DMS153 (cell line): Measurements from ENCODE around the gene KCTD1.
A peak's percentile ranks its signal among the peaks of the same experiment; 100 is the strongest.

Experiments
- DNase-seq: peaks from one replicate; lab custom pipeline; 2025; lab: John Stamatoyannopoulos, UW

KCTD1 gene

DNA sequence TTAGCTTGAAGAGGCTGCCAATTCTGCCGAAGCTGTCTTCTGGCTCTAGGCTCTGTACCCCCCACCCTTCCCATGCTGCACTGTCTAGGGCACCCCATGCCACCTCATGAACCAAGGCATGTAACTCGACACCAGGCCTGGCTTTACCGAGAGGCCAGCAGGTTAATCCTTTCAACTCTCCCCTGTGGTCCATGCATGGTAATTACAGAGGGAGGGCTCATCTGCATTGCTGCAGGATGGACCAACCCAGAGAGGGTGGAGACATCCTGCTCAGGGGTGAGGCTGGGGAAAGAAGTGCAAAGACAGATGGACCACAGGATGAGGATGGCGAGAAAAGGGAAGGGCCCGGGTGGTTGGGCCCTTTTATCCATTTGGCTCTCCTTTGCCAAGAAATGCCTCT is 65.8 kb downstream of the KCTD1 start:
- no peak for DNase-seq

DNA sequence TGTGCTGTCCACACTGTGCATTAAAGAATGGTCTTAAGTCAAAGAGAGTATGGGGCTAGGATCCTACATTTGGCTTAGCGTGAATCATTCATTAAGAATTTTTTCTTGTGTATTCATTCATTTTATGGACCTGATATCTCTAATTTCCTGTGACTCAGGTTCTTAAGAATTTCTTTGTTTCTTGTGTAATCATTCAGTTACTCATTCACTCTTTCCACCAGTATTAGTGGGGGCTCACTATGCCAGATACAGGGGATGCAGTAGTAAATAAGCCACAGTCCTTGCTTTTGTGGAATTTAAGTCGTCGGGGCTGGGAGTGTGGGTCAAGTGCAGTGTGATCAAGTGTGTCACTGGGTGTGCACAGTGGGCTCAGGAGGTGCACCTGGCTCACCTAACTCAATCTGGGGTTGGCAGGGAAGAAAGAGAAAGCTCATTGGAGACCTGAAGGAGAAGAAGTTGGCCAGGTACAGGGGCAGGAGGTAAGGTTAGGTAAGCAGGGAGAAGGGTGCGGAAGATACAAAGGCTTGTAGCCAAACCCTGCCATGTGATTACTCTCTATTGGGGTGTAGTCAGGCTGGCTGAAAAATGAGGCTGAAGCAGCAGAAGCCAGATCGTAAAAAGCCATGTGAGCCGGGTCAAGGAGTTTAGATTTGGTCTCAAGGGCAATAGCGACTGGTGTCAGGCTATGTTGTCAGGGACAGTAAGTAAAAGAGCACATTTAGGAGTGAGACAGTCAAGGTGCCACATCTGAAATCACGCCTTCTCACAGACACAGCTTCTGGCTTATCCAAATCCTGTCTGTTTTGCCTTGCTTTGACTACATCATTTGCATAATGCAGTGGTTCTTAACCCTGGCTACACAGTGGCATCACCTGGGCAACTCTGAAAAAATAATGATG is 67.2 kb downstream of the KCTD1 start:
- no peak for DNase-seq

DNA sequence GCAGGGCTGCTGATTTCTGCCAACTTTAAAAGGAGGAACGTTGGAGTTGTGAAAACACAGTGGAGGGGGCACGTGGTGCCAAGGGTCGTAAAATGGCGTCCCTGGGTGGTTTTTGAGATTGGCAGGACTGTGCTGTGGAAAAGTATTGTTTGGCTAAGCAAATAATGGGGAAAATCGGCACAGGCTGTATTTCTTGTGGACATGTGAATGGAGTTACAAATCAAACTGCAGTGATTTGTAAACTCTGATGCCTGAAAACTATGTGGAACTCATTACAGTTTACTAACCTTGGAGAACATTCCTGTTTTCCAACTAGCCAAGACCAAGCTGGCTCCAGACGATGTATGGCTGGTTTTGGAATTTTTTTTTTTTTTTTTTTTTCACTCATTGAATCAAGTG is 68.7 kb downstream of the KCTD1 start:
- DNase-seq = no peak

DNA sequence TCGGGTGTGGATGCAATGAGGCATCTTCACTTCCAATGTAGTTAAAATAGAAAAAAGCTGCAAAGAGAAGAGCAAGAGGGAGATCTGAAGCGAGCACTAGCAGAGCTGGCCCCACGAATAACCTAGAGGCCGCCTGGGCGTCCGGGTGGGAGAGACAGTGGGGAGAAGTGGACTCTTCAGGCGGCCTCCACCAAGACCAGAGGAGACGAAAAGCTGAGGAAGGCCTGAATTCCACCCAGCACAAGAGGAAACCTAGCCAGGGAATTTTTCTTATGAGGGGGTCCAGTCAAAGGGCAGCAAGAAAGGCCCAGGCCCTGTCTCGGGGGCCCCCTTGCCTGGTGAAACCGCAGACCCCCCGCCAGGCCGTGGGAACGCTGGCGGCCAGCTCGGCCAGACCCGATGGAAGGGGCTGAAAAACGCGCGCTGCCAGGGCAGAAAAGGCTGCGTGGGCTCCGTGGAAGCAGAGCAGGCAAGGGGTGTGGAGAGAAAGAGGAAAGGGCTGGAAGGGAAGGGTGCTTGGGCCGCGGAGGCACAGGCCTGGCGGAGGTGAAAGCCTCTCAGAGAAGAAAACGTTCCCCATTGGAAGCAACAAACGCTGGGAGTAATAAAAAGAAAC is 69.2 kb downstream of the KCTD1 start:
- DNase-seq = no peak

DNA sequence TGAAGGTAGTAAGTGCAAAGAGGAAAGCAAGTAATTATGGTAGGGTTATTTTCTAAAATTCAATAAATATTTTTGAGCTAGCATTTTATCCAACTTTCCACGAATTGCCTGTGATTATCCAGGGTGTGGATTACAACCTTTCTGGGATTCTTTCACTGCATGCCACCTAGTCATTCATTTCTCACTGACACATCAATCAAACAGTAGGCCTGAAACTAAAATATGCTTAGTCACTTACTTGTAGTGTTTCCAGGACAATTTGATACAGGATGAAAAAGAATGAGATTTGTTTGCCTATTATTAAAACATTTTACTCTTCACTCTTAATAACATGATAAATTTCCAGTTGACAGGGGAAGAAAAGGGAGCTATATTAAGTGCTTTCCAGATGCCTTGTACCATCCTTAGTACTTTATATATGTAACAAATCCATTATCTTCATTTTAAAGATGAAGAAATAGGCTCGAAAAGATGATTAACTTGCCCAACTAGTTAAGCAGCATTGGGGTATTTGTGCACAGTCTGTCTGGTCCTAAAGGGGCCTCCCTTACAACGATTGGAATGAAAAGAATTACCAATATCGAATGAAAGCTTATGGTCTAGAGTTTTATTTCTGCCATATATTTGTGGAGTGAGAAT is 70.4 kb downstream of the KCTD1 start:
- DNase-seq = no peak

DNA sequence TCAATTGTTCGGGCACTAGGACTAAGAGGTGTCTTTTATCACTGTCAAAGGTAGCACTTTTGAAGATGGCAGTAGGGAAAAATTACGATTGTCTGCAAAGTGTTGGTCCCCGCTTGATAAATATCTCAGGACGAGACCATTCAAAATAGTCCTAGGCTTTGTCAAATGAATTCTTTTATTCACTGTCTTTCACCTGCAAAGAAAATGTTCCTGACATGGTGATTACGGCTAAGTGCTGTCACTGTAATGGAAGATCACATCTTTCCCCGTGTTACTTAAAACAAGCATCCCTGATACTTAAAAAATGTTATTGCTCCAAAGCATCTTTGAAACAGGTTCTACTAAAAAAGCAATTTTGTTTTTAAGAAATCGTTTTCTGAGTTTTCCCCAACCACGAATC is 71.7 kb downstream of the KCTD1 start:
- no peak for DNase-seq

DNA sequence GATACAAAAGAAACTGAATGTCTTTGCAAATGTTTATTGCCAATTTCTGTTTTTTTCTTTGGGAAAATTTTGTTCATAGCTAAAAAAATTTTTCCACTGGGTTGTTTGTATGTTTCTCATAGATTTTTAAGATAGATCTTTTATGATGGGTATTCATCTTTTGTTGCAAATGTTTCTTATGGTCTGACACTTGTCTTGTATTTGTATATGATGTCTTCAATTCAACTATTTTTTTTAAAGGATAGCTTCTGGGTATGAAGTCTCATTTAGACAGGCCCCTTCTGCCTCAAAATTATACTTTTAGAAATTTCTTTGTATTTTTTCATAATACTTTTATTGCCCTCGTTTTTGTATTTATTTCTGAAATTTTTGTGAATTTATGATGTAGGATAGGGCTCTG is 73.8 kb downstream of the KCTD1 start:
- DNase-seq = no peak

DNA sequence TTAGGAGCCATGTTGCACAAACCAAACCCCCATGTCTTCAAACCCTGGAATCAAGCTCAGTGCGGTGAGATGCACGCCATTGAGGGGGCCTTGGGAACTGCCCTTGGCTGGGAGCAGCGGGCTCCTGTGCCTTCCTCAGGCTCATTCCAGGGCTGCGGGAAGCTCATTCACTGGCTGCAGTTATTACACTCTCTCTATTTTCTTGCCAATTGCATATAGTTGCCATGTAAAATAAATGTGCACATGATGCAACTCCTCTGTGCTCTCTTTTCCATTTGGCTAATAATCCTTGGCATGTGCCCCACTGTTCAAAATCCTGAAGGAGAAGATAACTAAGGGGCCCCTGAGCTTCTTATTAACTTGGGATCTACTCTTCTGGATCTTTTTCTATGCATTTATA is 74.7 kb downstream of the KCTD1 start:
- DNase-seq = no peak

DNA sequence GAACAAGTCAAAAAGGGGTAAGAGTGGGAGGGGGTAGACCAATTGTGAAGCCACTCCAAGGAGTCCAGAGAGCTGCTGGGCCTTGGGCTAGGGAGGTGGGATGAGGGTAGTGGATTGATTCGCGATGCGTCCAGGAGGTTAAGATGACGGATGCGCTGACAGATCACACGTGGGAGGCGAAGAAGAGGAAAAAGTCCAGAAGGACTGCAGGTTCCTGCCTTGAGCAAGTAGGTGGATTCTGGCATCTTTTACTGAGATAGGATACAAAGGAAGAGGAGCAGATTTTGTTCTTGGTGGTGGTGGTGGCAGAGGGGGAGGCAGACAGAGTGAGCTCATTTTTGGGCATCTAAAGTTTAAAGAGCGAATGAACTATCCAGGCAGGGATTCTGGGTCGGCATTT is 76.5 kb downstream of the KCTD1 start:
- no peak for DNase-seq

DNA sequence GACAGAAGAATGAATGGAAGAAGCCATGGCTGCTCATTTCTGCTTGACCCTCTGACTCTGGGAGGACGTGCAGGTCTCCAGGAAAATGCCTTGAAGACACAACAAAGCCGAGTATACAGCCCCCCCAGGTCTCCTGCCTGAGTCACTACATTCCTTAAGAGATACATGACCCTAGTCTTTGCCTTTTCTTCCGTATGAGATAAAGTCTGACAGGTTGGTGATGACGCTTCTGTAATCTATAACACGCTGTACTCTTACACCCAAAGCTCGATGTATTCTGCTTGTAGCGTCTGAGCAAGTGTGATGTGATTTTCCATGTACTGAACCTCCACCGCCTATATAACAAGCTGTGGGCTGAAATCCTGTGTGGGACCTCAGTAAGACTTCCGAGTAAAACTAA is 77.3 kb downstream of the KCTD1 start:
- no peak for DNase-seq

DNA sequence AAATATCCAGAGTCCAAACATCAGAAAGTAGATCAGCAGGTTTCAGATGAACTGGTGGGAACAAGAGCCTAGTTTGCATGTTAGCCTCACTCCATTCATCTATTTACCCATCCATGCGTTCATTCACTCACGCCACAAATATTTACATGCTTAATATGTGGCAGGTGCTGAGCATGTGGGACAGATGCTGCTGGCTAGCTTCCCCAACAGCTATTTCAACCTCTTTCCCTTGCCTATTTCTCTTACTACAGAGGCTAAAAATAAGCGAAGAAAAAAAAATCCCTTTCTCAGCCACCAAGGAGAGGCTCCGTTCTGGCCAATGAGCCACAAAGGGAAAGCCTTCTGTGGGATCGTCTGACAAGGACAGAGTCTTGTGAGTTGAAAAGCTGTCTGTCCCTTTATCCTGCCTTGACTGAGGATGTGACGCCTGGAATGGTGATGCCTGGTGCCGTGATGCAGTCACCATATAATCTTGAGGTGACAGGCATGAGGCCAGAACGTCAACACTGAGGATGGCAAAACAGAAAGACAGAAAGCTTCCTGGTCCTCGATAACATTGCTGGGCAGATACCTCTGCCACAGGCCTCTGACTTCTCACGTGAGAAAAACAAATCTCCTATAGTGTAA is 78.2 kb downstream of the KCTD1 start:
- peak; percentile 88 for DNase-seq

DNA sequence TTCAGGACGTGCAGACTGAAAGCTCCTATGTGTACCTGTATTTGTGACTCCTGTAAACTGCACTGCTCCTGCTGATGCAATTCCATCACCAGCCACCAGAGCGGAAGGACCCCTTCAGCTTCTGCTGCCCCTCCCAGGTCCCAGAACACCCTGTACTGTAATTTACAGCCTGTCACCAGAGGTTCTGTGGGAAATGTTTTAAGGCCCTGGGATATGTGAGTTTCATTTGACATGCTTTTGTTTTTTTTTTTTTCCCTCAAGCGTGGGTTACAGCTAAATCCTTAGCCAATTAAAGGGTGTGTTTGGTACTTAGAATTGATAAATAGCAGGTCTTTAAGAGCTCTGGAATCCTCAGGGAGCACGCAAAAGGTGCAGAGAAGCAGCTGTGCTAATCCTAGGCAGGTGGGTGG is 79.4 kb downstream of the KCTD1 start:
- peak; percentile 71 for DNase-seq

DNA sequence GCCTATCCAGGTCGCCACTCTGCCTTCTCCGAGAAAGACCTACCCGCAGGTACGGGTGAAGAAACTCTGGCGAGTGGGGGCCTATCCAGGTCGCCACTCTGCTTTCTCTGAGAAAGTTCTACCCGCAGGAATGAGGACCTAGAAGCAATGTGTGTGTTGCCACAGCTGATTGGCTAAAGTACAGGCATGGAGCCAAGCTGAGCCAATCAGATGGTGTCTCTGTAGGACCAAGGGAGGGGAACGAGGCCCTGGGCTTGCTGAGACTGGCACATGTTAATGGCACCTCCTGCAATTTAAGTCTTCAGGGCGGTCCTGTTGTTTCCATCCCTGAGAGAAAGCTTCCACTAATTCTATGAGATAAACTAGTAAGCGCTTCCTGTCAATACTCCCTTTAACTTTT is 82.3 kb downstream of the KCTD1 start:
- DNase-seq = no peak

DNA sequence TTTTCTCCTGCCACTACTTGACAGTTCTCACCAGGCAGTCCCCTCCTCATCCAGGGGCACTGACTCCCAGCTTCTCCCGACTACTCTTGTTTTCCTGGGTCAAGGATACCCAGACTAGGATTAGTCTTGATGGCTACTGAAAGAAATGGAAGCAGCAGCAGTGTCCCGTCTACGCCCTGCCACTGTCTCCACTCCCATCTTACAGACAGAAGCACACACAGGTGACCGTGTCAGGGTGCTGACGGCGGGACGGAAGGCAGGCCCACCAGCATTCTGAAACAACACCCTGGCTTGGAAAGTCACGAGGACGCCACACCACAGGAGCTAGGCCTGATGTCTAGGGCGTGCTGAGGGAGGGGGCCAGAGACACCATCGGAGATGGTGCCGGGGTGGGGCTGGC is 82.9 kb downstream of the KCTD1 start:
- DNase-seq = no peak

DNA sequence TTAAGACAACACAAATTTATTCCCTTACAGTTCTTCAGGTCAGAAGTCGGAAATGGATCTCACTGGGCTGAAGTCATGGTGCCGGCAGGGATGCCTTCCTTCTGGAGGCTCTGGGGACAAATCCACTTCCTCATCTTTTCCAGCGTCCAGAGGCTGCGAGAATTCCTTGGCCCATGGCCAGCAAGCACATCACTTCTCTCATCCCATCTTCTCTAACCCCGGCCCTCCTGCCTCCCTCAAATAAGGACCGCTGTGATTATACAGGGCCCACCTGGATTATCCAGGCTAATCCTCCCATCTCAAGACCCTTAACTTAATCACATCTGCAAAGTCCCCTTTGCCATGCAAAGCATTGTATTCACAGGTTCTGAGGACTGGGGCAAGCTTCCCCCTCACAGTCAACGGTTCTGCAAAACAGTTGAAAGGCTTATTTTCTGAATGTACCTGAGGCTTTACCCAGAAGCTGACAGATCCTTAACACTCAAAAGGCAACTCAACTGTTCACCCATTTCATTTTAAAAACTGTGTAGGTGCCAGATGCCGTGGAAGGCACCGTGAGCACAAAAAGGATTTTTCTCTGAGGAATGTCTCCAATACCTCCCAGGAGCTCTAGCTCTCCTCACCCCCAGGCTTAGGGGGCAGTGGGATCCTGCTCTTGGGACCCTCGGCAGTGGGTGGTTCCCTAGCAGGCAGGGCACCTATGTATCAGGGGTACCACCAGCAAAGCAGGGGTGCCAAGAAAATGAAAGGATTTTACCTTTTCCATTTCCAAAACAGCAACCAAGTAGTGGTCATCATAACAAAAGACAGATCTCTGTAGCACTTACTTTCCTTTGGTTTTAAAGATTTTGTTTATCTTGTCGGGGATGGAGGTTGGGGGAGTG is 84.0 kb downstream of the KCTD1 start:
- DNase-seq = no peak

DNA sequence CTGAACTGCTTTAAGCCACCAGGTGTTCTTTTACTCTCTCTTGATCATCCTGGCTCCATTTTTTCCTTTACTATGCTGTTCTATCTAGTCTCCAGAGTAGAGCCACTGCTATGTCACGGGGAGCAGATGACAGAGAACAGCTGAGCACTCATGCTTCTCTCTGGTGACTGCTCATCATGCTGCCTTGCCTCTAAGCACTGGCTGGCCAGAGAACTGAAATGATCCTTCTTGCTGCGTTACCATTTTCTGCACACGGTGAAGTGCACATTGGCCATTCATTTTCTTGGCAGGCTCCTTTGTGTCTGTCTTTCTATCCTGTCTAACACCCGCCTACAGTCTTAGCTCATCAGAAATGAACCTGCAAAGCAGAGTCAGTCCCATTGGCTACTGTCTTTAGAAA is 86.0 kb downstream of the KCTD1 start:
- DNase-seq = no peak

DNA sequence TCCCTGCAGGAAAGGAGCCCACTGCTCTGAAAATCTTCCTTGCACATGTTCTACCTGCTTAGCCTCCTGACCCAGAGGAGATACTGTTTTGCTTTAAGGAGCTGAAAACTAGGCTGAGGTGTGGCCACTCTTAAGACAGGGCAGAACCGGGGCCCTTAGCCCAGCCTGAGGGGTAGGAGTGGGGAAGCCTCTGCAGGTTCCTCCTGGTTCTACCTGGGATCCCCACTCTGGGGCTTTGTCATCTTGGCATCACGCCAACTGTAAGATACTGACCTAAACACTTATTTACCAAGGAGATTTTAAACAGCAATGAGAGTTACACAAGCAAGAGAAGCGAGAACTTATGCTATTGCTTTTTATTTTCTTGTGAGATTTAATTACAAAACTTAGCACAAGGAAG is 86.9 kb downstream of the KCTD1 start:
- no peak for DNase-seq

DNA sequence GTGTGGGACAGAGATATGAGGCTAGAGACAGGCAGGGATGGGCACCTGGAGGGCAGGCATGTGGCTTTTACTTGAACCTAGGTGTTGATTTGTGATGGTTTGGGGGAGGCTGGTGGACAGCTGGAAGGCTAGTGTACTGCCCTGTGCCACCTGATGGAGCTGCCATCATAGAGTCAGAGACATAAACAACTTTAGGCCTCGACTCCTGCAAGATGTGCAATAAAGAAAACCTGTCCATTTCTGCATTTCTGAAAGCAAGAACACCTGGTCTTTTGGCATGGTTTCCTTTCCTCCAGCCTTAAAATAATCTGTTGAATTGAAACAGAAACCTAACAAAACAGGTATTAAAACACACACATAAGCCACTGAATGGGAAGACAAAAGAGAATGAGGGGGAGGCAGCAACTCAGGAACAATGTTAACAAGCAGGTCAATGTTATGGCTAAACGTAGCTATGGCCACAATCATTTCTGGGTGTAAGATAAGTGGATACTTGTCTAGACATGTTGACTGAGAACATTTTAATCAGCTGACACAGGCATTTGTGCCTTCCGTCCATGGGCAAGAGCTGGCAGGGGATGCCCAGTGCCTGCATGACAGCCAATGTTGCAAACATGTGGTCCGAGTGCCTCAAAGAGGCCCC is 87.8 kb downstream of the KCTD1 start:
- DNase-seq = peak; percentile 98

DNA sequence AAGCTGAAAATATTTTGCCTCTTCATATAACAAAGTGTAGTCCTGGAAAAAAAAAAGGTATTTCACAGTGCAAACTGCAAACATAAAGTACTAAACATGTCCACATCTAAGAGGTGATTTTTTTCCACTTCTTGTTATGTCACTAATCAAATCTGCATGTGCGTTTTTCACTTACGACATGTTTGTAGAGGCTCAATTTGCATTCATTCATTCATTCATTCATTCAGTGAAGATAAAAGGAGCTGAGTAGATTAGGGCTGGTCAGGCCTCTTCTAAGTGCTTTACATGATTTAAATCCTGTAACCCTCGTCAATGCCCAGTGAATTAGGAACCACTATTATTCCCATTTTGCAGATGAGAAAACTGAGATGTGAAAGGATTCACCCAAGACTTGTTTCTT is 88.5 kb downstream of the KCTD1 start:
- no peak for DNase-seq

DNA sequence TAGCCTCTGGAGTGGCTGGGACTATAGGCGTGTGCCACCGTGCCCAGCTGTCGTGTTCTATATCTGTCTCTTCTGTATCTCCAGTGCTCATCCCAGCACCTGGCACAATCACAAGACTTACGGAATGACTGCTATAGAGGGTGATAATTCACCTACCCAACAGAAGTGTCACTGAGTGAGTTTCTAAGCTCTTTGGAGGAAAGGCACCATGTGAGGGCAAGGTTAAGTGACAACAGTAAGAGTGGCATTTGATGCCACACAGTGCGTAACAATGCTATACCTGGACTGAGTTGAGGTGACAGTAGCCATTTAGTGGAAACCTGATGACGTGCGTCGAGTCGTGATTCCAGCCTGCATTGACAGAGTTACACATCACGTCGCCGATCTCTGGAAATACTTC is 89.0 kb downstream of the KCTD1 start:
- DNase-seq = no peak

DNA sequence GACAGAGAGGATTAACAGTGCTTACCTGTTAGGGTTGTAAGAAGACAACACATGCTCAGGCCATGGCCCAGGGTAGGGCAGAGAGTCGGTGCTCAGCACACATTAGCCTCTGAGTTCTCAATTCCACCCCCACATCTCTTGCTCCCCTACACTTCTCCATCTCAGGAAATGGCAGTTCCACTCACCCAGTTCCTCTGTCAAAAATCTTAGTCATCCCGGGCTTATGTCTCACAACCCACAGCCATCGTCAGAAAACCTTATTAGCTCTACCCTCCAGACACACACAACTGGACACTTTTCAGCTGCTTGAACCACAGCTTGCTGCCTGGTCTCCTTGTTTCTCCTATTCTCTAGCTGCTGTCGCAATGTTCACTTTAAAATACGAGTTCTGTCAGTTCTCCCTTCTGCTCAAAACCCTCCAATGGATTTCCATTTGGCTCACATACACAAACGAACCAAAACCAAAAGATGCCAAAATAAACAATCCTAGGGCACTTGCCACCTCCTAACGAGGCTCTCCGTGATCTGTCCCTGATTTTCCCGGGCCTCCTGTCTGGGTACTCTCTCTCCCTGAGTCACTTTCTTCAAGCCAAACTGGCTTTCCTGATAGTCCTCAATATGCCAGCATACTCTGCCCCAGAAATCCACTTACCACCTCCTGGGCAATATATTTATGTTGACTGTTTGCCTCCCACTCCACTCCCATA is 89.7 kb downstream of the KCTD1 start:
- no peak for DNase-seq
